Measurements from ENCODE around the gene CABLES2. TPM values are rescaled to one million over a fixed set of nuclear protein-coding genes. Genes with fewer than 3 reads are reported as not detected.

Gene CABLES2
- total and polyA plus RNA-seq, 4 donors, result 0.92 to 3.2 (median 2.0) TPM

Other genes starting within 250 kb of the CABLES2 start
- 10 to 100 TPM; 13.0 to 26.8 TPM for gene MTG2, start 224.3 kb downstream of the CABLES2 start, total RNA-seq
- 10 to 100 TPM; 22.0 to 28.0 TPM for gene MTG2, start 224.3 kb downstream of the CABLES2 start, polyA plus RNA-seq
- gene HRH3, start 187.0 kb downstream of the CABLES2 start, total RNA-seq, result not detected
- not detected for gene HRH3, start 187.0 kb downstream of the CABLES2 start, polyA plus RNA-seq
- 10 to 100 TPM; 12.7 to 19.7 TPM for gene OSBPL2, start 168.8 kb downstream of the CABLES2 start, total RNA-seq
- gene OSBPL2, start 168.8 kb downstream of the CABLES2 start, polyA plus RNA-seq, result 10 to 100 TPM in 1 of 2 donors, 1 to 10 TPM in 1; 9.9 to 11.9 TPM
- gene ADRM1, start 104.3 kb downstream of the CABLES2 start, total RNA-seq, result 10 to 100 TPM; 45.3 to 70.9 TPM
- gene ADRM1, start 104.3 kb downstream of the CABLES2 start, polyA plus RNA-seq, result 10 to 100 TPM; 83.8 to 91.0 TPM
- gene LAMA5, start 40.0 kb downstream of the CABLES2 start, total RNA-seq, result 10 to 100 TPM in 1 of 2 donors, 1 to 10 TPM in 1; 3.6 to 40.2 TPM
- gene LAMA5, start 40.0 kb downstream of the CABLES2 start, polyA plus RNA-seq, result 10 to 100 TPM; 13.4 to 13.9 TPM
- gene RPS21, start 20.2 kb downstream of the CABLES2 start, total RNA-seq, result 100 to 1,000 TPM; 378 to 499 TPM
- 1,000 to 10,000 TPM in 1 of 2 donors, 100 to 1,000 TPM in 1; 278 to 1,588 TPM for gene RPS21, start 20.2 kb downstream of the CABLES2 start, polyA plus RNA-seq
- under 1 TPM; under 0.01 to 0.14 TPM for gene RBBP8NL, start 20.3 kb upstream of the CABLES2 start, total RNA-seq
- gene RBBP8NL, start 20.3 kb upstream of the CABLES2 start, polyA plus RNA-seq, result not detected
- gene GATA5, start 68.7 kb upstream of the CABLES2 start, total RNA-seq, result 1 to 10 TPM in 1 of 2 donors, under 1 TPM in 1; 0.25 to 6.1 TPM
- gene GATA5, start 68.7 kb upstream of the CABLES2 start, polyA plus RNA-seq, result under 1 TPM; 0.31 to 0.36 TPM
- gene SLCO4A1, start 235.2 kb upstream of the CABLES2 start, total RNA-seq, result 1 to 10 TPM; 1.7 to 3.5 TPM
- gene SLCO4A1, start 235.2 kb upstream of the CABLES2 start, polyA plus RNA-seq, result 1 to 10 TPM; 1.3 to 4.3 TPM

Data from liver (tissue), 4 donors.